Natural killer cell (primary cell): ENCODE measurements around the gene MRS2. TPM values are rescaled to one million over a fixed set of nuclear protein-coding genes. Genes with fewer than 3 reads are reported as not detected.

Source experiments
- ATAC-seq, 3 donors: fragments of 150-1000 bp in 2 of 3; fragments of 200-7000 bp in 1 of 3; cut with Tn5 transposase; 1 replicate in 1 of 3; 2 replicates in 2 of 3; pipeline ENCODE4 v1.10.0; 2021; ENCODE audit warnings: mild to moderate bottlenecking in 2 of 3, moderate library complexity in 2 of 3
- DNase-seq, 2 donors: peaks; one replicate each; pipeline versions ENCODE4 v3.0.0 to v3.0.0-alpha.2; 2013 to 2021; ENCODE audit warnings: mixed read lengths in 1 of 2
- H3K27ac ChIP-seq: one replicate; pipeline ENCODE4 v1.5.1; 2013; ENCODE audit warnings: mild to moderate bottlenecking, low read length
- H3K27me3 ChIP-seq: one replicate; pipeline ENCODE4 v1.6.1; 2013; ENCODE audit warnings: low read length; ENCODE audit not compliant: control insufficient read depth, insufficient read depth
- H3K36me3 ChIP-seq: one replicate; pipeline ENCODE4 v1.6.1; 2013; ENCODE audit warnings: low read length; ENCODE audit not compliant: control insufficient read depth, insufficient read depth
- H3K4me1 ChIP-seq: one replicate; pipeline ENCODE4 v1.6.1; 2013; ENCODE audit warnings: low read length; ENCODE audit not compliant: control insufficient read depth, insufficient read depth
- H3K4me3 ChIP-seq: one replicate; pipeline ENCODE4 v1.5.1; 2013; ENCODE audit warnings: low read length
- H3K9me3 ChIP-seq: one replicate; pipeline ENCODE4 v1.6.1; 2013; ENCODE audit warnings: low read length; ENCODE audit not compliant: control insufficient read depth, insufficient read depth
- H3K27ac Mint-ChIP-seq, 2 donors: one replicate each; pipeline ENCODE4 v1.8.0; 2022; ENCODE audit warnings: mild to moderate bottlenecking in 2 of 2, mixed read lengths in 2 of 2, moderate library complexity in 1 of 2
- H3K27me3 Mint-ChIP-seq, 2 donors: one replicate each; pipeline ENCODE4 v1.8.0; 2022; ENCODE audit warnings: low read depth in 2 of 2, mixed read lengths in 2 of 2
- H3K36me3 Mint-ChIP-seq: one replicate; pipeline ENCODE4 v1.8.0; 2022; ENCODE audit warnings: mixed read lengths
- H3K4me1 Mint-ChIP-seq, 2 donors: one replicate each; pipeline ENCODE4 v1.8.0; 2022; ENCODE audit warnings: mixed read lengths in 2 of 2
- H3K4me3 Mint-ChIP-seq: one replicate; pipeline ENCODE4 v1.8.0; 2022; ENCODE audit warnings: mild to moderate bottlenecking, moderate library complexity, mixed read lengths
- H3K9me3 Mint-ChIP-seq, 2 donors: one replicate each; pipeline ENCODE4 v1.8.0; 2022; ENCODE audit warnings: mixed read lengths in 2 of 2
- WGBS: methylation state at CpG from one replicate; pipeline ENCODE4 v1.1.7; 2013; ENCODE audit warnings: missing lambda C conversion rate; ENCODE audit not compliant: insufficient coverage; 5-methylcytosine and 5-hydroxymethylcytosine counted together
- intact Hi-C: fragments of 100-400 bp; cut with micrococcal nuclease; formaldehyde crosslinking; loops from one replicate; pipeline ENCODE4 v1.14.2; 2022
- total RNA-seq, 4 donors: library from RNA; stranded (reverse); fragments of 120-200 nt in 1 of 4; gene quantifications; one replicate each; pipeline versions ENCODE4 v1.2.3 to v1.2.4, GENCODE V29; 2013 to 2022
- TF ChIP-seq, protein P1 (sequence below): fragments of 200-600 bp; IDR thresholded peaks from one replicate; pipeline ENCODE4 v1.8.0; 2022; ENCODE audit warnings: antibody characterized with exemption

The MRS2 gene
- total RNA-seq, 3 donors from 2014 or later (not counting 1 experiment from before 2014, with no cell fraction given), result 9.0 to 12.8 (median 10.8) TPM

DNA sequence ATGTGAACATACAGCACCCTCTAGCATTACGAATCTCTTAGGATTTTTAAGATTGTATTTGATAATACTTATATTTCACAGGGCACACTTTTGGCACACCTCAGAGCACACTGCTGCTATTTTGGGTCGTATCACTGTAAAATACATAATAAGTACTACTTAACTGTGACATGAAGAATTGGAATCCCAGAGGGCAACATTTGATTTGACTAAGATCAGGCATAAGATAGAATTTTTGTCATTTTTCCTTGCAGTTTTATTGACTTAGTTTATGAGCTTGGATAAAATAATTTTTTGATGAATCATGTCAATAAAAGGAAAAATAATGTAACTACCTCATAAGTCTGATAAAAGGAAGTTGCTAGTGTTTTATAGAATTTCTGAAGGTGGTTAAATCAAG is 22.4 kb downstream of the MRS2 start:
- ATAC-seq (no peak), DNase-seq (no peak)
- WGBS, result no CpG with 5 or more reads among the region's 2 CpGs
- Histone ChIP-seq H3K9me3 (no peaks in the 10 kb centered on the region), H3K27me3 (no peaks in the 10 kb centered on the region), H3K4me3 (no peak overlapping the region), H3K4me1 (no peaks in the 10 kb centered on the region), H3K36me3 (peaks cover 57% of the 10 kb centered on the region), H3K27ac (no peak overlapping the region)
- Mint-ChIP-seq H3K27me3 (no peaks in the 10 kb centered on the region), H3K4me3 (no peak overlapping the region), H3K36me3 (peaks cover 11% of the 10 kb centered on the region), H3K27ac (no peak overlapping the region), H3K9me3 (no peaks in the 10 kb centered on the region), H3K4me1 (no peaks in the 10 kb centered on the region)
- TF ChIP-seq, protein P1, sequence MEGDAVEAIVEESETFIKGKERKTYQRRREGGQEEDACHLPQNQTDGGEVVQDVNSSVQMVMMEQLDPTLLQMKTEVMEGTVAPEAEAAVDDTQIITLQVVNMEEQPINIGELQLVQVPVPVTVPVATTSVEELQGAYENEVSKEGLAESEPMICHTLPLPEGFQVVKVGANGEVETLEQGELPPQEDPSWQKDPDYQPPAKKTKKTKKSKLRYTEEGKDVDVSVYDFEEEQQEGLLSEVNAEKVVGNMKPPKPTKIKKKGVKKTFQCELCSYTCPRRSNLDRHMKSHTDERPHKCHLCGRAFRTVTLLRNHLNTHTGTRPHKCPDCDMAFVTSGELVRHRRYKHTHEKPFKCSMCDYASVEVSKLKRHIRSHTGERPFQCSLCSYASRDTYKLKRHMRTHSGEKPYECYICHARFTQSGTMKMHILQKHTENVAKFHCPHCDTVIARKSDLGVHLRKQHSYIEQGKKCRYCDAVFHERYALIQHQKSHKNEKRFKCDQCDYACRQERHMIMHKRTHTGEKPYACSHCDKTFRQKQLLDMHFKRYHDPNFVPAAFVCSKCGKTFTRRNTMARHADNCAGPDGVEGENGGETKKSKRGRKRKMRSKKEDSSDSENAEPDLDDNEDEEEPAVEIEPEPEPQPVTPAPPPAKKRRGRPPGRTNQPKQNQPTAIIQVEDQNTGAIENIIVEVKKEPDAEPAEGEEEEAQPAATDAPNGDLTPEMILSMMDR, result no peak
- intact Hi-C loops, result no loop called here

DNA sequence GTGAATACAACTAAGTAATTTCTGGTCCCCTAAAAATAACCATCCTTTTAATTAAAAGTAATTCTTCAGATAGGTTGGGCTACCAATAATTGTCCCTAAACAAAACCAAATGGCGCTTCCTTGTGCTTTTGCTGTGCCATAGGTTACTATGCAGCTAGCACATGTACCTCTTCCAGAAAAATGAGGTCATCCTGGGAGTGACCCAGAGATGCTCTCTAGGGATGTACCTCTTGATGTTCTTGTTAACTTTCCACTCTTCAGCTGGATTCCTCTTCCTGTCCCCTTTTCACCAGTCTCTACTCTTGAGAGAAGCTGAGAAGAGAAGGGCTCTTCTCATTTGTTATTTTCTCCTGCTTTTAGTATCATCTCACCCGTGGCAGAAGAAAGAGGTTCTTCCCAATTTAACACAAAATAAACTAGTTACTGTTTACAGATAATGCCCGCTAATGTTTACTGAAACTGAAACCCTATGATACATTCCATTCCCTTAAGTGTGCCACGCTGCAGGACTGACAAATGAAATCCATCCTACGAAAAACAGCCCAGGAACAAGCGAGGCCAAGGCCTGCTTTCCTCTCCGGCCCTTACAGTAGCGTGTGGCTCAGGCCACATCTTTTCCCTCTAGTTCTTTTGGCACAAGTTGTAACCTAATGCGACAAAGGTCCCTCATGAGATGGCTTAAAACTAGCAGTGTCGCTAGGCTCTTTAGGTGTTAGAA is 24.2 kb downstream of the MRS2 start:
- no peak overlapping the region for H3K4me3 Mint-ChIP-seq
- no peak overlapping the region for H3K4me3 ChIP-seq
- TF ChIP-seq, protein P1, result no peak
- H3K9me3 ChIP-seq, result no peaks in the 10 kb centered on the region
- no peaks in the 10 kb centered on the region for H3K4me1 Mint-ChIP-seq
- DNase-seq (no peak), ATAC-seq (no peak)
- H3K9me3 Mint-ChIP-seq, result no peaks in the 10 kb centered on the region
- no peaks in the 10 kb centered on the region for H3K27me3 ChIP-seq
- no peaks in the 10 kb centered on the region for H3K4me1 ChIP-seq
- 92% methylated on average over 10 of the region's 10 CpGs for WGBS
- peaks cover 42% of the 10 kb centered on the region for H3K36me3 ChIP-seq
- H3K27ac Mint-ChIP-seq, result no peak overlapping the region
- H3K27me3 Mint-ChIP-seq, result no peaks in the 10 kb centered on the region
- intact Hi-C loops, result no loop called here
- no peak overlapping the region for H3K27ac ChIP-seq
- peaks cover 7% of the 10 kb centered on the region for H3K36me3 Mint-ChIP-seq

DNA sequence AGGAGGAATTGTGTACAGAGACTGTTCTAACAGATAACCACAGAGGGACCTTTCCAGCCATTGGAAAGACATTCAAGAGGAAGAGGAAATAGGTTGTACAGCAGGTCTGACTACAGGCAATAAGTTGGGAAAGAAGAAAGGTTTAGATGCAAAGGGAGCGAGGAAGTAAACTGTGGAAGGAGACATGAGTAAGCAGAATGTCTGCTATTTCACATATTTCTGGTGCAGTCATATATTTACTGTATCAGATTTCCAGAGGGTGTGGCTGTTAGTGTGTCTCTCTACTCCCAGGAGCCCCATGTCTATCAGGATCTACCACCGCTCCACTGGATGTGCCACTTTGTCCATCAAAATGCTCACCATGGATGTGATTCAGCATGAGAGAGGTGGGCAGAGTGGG is 25.9 kb downstream of the MRS2 start:
- 97% methylated on average over 2 of the region's 2 CpGs for WGBS
- no peak overlapping the region for H3K27ac ChIP-seq
- no peak overlapping the region for H3K4me3 ChIP-seq
- no peaks in the 10 kb centered on the region for H3K4me1 ChIP-seq
- H3K9me3 ChIP-seq, result no peaks in the 10 kb centered on the region
- ATAC-seq, result no peak
- no peak overlapping the region for H3K4me3 Mint-ChIP-seq
- H3K9me3 Mint-ChIP-seq, result no peaks in the 10 kb centered on the region
- peaks cover 7% of the 10 kb centered on the region for H3K36me3 Mint-ChIP-seq
- H3K36me3 ChIP-seq, result peaks cover 26% of the 10 kb centered on the region
- TF ChIP-seq, protein P1, result no peak
- no peak overlapping the region for H3K27ac Mint-ChIP-seq
- H3K27me3 Mint-ChIP-seq, result no peaks in the 10 kb centered on the region
- intact Hi-C loops, result no loop called here
- H3K27me3 ChIP-seq, result no peaks in the 10 kb centered on the region
- no peak for DNase-seq
- H3K4me1 Mint-ChIP-seq, result no peaks in the 10 kb centered on the region

DNA sequence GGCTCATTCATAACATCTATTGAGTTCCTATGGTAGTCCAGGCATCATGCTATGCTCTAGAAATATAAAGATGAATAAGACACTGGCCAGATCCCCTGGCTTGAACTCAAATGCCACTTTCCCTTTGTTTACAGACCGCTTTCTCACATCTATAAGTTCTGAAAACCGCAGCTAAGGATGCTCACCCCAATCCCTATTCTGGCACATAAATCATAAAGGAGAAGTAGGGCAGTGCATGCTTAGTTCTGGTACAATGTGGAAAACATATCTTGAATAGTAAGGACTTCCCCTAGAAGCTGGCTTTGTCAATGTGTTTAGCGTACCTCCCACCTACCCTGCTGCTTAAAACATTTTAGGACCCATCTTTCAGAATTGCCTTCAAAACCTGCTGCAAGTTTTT is 26.4 kb downstream of the MRS2 start:
- Histone ChIP-seq H3K4me1 (no peaks in the 10 kb centered on the region), H3K4me3 (no peak overlapping the region), H3K36me3 (peaks cover 20% of the 10 kb centered on the region), H3K9me3 (no peaks in the 10 kb centered on the region), H3K27me3 (no peaks in the 10 kb centered on the region), H3K27ac (no peak overlapping the region)
- no peaks in the 10 kb centered on the region for H3K9me3 Mint-ChIP-seq
- H3K27me3 Mint-ChIP-seq, result no peaks in the 10 kb centered on the region
- peaks cover 7% of the 10 kb centered on the region for H3K36me3 Mint-ChIP-seq
- intact Hi-C loops, result no loop called here
- 52% methylated on average over 3 of the region's 3 CpGs for WGBS
- ATAC-seq (no peak), DNase-seq (no peak)
- no peaks in the 10 kb centered on the region for H3K4me1 Mint-ChIP-seq
- no peak overlapping the region for H3K4me3 Mint-ChIP-seq
- TF ChIP-seq, protein P1, result no peak
- no peak overlapping the region for H3K27ac Mint-ChIP-seq
